ENCODE data around the gene MARF1. TPM values are rescaled to one million over a fixed set of nuclear protein-coding genes. Genes with fewer than 3 reads are reported as not detected.

MARF1 gene
- total RNA-seq (2011; cell fraction: chromatin; rRNA removed; ENCODE audit: low replicate concordance), result 123 and 208 TPM in 2 replicates
- 39.4 and 39.6 TPM in 2 replicates for total RNA-seq (2011; cell fraction: nucleolus; rRNA removed)
- 73.5 and 85.4 TPM in 2 replicates for total RNA-seq (2011; cell fraction: nucleoplasm; rRNA removed)
- total RNA-seq (2014; rRNA removed) (8.8 and 11.7 TPM in 2 replicates), total RNA-seq (2014; rRNA removed; fragmentation: Illumina TruSeq; extraction: Trizol) (8.6 and 12.4 TPM in 2 replicates), total RNA-seq (2015; rRNA removed; fragmentation: Illumina TruSeq; extraction: Trizol) (8.8 and 9.1 TPM in 2 replicates), total RNA-seq (2021) (29.9 and 33.2 TPM in 2 replicates), polyA plus RNA-seq (2011; rRNA removed) (14.9 and 15.8 TPM in 2 replicates), polyA plus RNA-seq (2014; fragmentation: Illumina TruSeq; extraction: Trizol) (20.0 and 20.4 TPM in 2 replicates), polyA plus RNA-seq (2014; fragmentation: Nextera tagmentation; extraction: Ambion mirVana) (1 to 10 TPM; 4.7 to 5.3 TPM), polyA plus RNA-seq (2014; rRNA removed) (10.5 and 13.5 TPM in 2 replicates), polyA minus RNA-seq (2011; rRNA and poly(A)+ RNA removed) (27.3 and 31.8 TPM in 2 replicates), Bru-seq, nascent RNA (percentile 67 among the genes with signal in this experiment), BruChase-seq, experiment 1, labeled RNA remaining after a 2-hour chase (percentile 77 among the genes with signal in this experiment), BruChase-seq, experiment 2, labeled RNA remaining after a 6-hour chase (percentile 82 among the genes with signal in this experiment)
- polyA plus RNA-seq (2011; cell fraction: cytosol; rRNA removed), result 6.0 and 8.9 TPM in 2 replicates
- polyA plus RNA-seq (2011; cell fraction: nucleus; rRNA removed), result 55.8 and 66.2 TPM in 2 replicates
- 15.9 and 23.1 TPM in 2 replicates for polyA plus RNA-seq (2012)
- polyA minus RNA-seq (2011; cell fraction: cytosol; rRNA and poly(A)+ RNA removed), result 12.8 and 15.4 TPM in 2 replicates
- polyA minus RNA-seq (2011; cell fraction: nucleus; rRNA and poly(A)+ RNA removed), result 24.4 and 39.8 TPM in 2 replicates
- long read RNA-seq, experiment 1, full-length matches to known transcripts, result 1 of 7 reads
- long read RNA-seq, experiment 1, partial matches to known transcripts, result 3 of 7 reads
- long read RNA-seq, experiment 1, other reads (novel, unspliced or antisense), result 3 of 7 reads
- long read RNA-seq, experiment 2, partial matches to known transcripts, result 0 of 14 reads
- long read RNA-seq, experiment 2, other reads (novel, unspliced or antisense), result 14 of 14 reads
- long read RNA-seq, experiment 3, partial matches to known transcripts, result 1 of 3 reads
- long read RNA-seq, experiment 3, other reads (novel, unspliced or antisense), result 2 of 3 reads

- intact Hi-C loops (cut with micrococcal nuclease) (loop anchor here (10.0 kb wide), 2 partner anchors 68 to 218 kb away; no protein-coding TSS in a partner anchor), in situ Hi-C loops (cut with MboI) (no loop called here)
- TSS peak; percentile 94 for BruUV-seq (replicated peaks)
- H3K9me1 ChIP-seq (ENCODE audit: control insufficient read depth, insufficient read depth, low read length), result no peaks in the 10 kb centered on the region
- FAIRE-seq (peak; percentile 60), DNase-seq (ENCODE audit: extremely low read depth in 1 of 4, low spot score in 3 of 4) (peak; percentile 91 to 98 (median 92)), ATAC-seq (peak; percentile 82)
- H3K36me3 ChIP-seq (ENCODE audit: control insufficient read depth, insufficient read depth, low read length), result peaks cover 10% of the 10 kb centered on the region
- H4K20me1 ChIP-seq (replicated peaks; ENCODE audit: control insufficient read depth, insufficient read depth, low read length), result no peaks in the 10 kb centered on the region
- peak within 1 kb of the TSS; percentile 83 for H3K4me3 ChIP-seq
- H3K79me2 ChIP-seq (ENCODE audit: control insufficient read depth, insufficient read depth, low read length), result peaks cover 31% of the 10 kb centered on the region
- 2% methylated on average over 23 of the region's 58 CpGs for WGBS (ENCODE audit: insufficient coverage, low coverage, missing lambda C conversion rate)
- peak within 1 kb of the TSS; percentile 100 for H3K27ac ChIP-seq (ENCODE audit: extremely low read depth, low read depth, low read length)
- peak within 1 kb of the TSS; percentile 99 for H2AFZ ChIP-seq (ENCODE audit: low read depth, low read length)
- ChIA-PET CTCF (ENCODE audit: low intra/inter-chr PET ratio) (interaction anchor here (0.8 to 1.7 kb wide), 2 partner anchors 38 to 61 kb away, joined by 3 to 6 read pairs; no protein-coding TSS in a partner anchor), POLR2A (interaction anchor here (0.6 to 2.3 kb wide), 12 partner anchors 8 to 84 kb away, joined by 3 to 18 read pairs (median 4); no protein-coding TSS in a partner anchor)
- H3K9ac ChIP-seq (ENCODE audit: insufficient read depth in 1 of 2, low read depth in 2 of 2, low read length in 2 of 2), result peak within 1 kb of the TSS; percentile 95 to 100
- H3K9me3 ChIP-seq (replicated peaks; ENCODE audit: control insufficient read depth, insufficient read depth, low read depth, low read length), result no peaks in the 10 kb centered on the region
- peak within 1 kb of the TSS; percentile 94 for H3K4me2 ChIP-seq (ENCODE audit: insufficient read depth, low read length)
- H3K4me1 ChIP-seq (replicated peaks in 1 of 2; ENCODE audit: control insufficient read depth in 2 of 2, insufficient read depth in 2 of 2, low read length in 2 of 2), result peaks cover 0 to 23% of the 10 kb centered on the region in 2 experiments; a peak in 4 of 5 replicates
- no peaks in the 10 kb centered on the region for H3K27me3 ChIP-seq (ENCODE audit: control insufficient read depth in 2 of 2, insufficient read depth in 2 of 2, low read length in 2 of 2)
- no peak for TF ChIP-seq HDAC6 (IDR thresholded peaks at IDR 0.05; ENCODE audit: low read depth, low read length)
- peak; percentile 65; the same call in 1 of the 2 replicates for TF ChIP-seq PATZ1 (CRISPR knock-in tag; IDR thresholded peaks at IDR 0.05; ENCODE audit: borderline replicate concordance)
- TF ChIP-seq LCOR (CRISPR knock-in tag; IDR thresholded peaks at IDR 0.05), result peak; percentile 56; the same call in 1 of the 2 replicates
- TF ChIP-seq POLR2AphosphoS5 (IDR thresholded peaks at IDR 0.05; ENCODE audit: control insufficient read depth, insufficient read depth, low read depth, low read length), result peak; percentile 96
- 0 out of 2 replicates have a peak, but pooled peaks have one; percentile 11 for TF ChIP-seq ZEB2 (IDR thresholded peaks at IDR 0.05)
- TF ChIP-seq ZSCAN32 (CRISPR knock-in tag; IDR thresholded peaks at IDR 0.05), result peak; percentile 21; the same call in 1 of the 2 replicates
- peak; percentile 97 for TF ChIP-seq POLR2A (conservative IDR thresholded peaks at IDR 0.05)
- no peak for TF ChIP-seq ARID2 (IDR thresholded peaks at IDR 0.05)
- no peak for TF ChIP-seq ZNF316 (IDR thresholded peaks at IDR 0.05)
- peak; percentile 82 for TF ChIP-seq ZNF143 (CRISPR knock-in tag; IDR thresholded peaks at IDR 0.05)
- TF ChIP-seq MTF1 (CRISPR knock-in tag; IDR thresholded peaks at IDR 0.05; ENCODE audit: borderline replicate concordance), result peak; percentile 46; the same call in 1 of the 2 replicates
- no peak for TF ChIP-seq RBM25 (IDR thresholded peaks at IDR 0.05; ENCODE audit: low read depth, low read length, severe bottlenecking)
- TF ChIP-seq TCFL5 (CRISPR knock-in tag; conservative IDR thresholded peaks at IDR 0.05), result 0 out of 2 replicates have a peak, but pooled peaks have one; percentile 26
- peak; percentile 73; the same call in 1 of the 2 replicates for TF ChIP-seq POLR2AphosphoS2 (IDR thresholded peaks at IDR 0.05; ENCODE audit: low read length)
- no peak for TF ChIP-seq SOX6 (IDR thresholded peaks at IDR 0.05)
- no peak for TF ChIP-seq NCOA4 (IDR thresholded peaks at IDR 0.05; ENCODE audit: partially characterized antibody)
Measured at GRCh38 chr16:15643048-15643945, at the start of gene MARF1. Gene MARF1, minus strand, starts transcription at chr16:15643154. Its CDS starts 3,921 bp downstream, at chr16:15639233.
